Neural cell (in vitro differentiated cells): ENCODE data around the gene INF2.

ENCODE experiments used
- POLR2AphosphoS5 ChIP-seq: IDR thresholded peaks from 2 replicates; pipeline ENCODE4 v1.6.1; 2012
- REST ChIP-seq: IDR thresholded peaks from 2 replicates; pipeline ENCODE4 v1.6.1; 2012; ENCODE audit warnings: borderline replicate concordance
- TF ChIP-seq, protein P1 (sequence below): fragments of 450-650 bp; IDR thresholded peaks from 2 replicates; pipeline ENCODE4 v1.5.1; 2014; ENCODE audit warnings: antibody characterized with exemption, mild to moderate bottlenecking, moderate library complexity; ENCODE audit not compliant: poor library complexity, severe bottlenecking

DNA sequence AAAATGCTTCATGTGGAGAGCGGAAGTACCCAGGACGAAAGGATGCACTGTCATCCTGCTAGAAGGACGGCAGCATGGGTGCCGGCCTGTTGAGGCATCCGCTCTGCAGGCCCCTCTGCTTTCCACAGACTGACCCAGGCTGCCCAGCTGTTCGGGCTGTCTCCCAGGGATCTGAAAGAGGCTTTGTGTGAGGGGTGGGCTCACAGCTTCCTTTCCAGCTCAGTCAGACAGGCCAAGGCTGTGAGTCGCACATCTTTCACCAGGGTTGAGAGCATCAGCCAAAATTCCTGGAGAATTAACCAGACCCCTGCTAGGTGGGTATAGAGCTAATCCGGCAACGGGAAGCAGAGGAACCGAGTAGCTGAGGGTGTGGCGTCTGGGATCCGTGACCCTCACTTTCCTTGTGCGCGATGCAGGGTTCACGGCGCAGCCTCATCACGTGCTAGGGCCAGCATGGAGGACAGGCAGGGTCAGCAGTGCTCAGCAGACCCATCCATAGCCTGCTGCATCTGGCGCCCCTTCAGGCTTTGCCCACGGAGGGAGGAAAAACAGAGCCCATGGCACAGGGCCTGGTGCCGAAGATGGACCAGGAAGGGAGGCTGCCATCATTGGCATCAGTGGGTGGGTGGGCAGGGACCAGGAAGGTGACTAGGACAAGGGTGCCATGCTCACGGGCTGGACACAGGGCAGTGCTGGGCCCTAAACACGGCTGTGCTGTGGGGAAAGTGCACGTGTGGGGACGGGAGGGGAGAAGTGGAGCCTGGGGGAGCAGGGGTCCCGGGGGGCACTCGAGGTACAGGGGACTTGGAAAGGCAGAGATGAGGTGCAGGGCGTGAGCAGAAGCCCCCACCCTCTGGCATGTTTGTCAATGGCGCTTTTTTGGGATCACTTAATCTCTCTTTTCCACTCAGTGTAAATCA is 54.3 kb downstream of the INF2 start:
- TF ChIP-seq, protein P1, sequence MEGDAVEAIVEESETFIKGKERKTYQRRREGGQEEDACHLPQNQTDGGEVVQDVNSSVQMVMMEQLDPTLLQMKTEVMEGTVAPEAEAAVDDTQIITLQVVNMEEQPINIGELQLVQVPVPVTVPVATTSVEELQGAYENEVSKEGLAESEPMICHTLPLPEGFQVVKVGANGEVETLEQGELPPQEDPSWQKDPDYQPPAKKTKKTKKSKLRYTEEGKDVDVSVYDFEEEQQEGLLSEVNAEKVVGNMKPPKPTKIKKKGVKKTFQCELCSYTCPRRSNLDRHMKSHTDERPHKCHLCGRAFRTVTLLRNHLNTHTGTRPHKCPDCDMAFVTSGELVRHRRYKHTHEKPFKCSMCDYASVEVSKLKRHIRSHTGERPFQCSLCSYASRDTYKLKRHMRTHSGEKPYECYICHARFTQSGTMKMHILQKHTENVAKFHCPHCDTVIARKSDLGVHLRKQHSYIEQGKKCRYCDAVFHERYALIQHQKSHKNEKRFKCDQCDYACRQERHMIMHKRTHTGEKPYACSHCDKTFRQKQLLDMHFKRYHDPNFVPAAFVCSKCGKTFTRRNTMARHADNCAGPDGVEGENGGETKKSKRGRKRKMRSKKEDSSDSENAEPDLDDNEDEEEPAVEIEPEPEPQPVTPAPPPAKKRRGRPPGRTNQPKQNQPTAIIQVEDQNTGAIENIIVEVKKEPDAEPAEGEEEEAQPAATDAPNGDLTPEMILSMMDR: no peak
- TF ChIP-seq POLR2AphosphoS5: no peak
- TF ChIP-seq REST: no peak
